ENCODE data around the gene DLGAP1.

The DLGAP1 gene

GRCh38 chr18:3803350-3803749 lies 651.8 kb downstream of the DLGAP1 start:
- DNase-seq, result no peak

GRCh38 chr18:3799515-3799914 lies 655.6 kb downstream of the DLGAP1 start:
- no peak for DNase-seq

- DNase-seq, result no peak
Measured at GRCh38 chr18:3798032-3798431, 657.1 kb downstream of the DLGAP1 start.

- DNase-seq, result no peak
Measured at GRCh38 chr18:3796434-3796833, 658.7 kb downstream of the DLGAP1 start.

GRCh38 chr18:3794537-3795348 lies 660.4 kb downstream of the DLGAP1 start:
- no peak for DNase-seq

GRCh38 chr18:3793545-3793944 lies 661.6 kb downstream of the DLGAP1 start:
- no peak for DNase-seq

- no peak for DNase-seq
Measured at GRCh38 chr18:3793111-3793510, 662.0 kb downstream of the DLGAP1 start.

GRCh38 chr18:3792711-3793110 lies 662.4 kb downstream of the DLGAP1 start:
- DNase-seq, result no peak

- DNase-seq, result no peak
Measured at GRCh38 chr18:3791238-3791637, 663.9 kb downstream of the DLGAP1 start.

GRCh38 chr18:3790703-3791102 lies 664.4 kb downstream of the DLGAP1 start:
- DNase-seq, result no peak

- DNase-seq, result no peak
Measured at GRCh38 chr18:3789525-3789924, 665.6 kb downstream of the DLGAP1 start.

GRCh38 chr18:3784949-3785348 lies 670.2 kb downstream of the DLGAP1 start:
- DNase-seq, result no peak

- no peak for DNase-seq
Measured at GRCh38 chr18:3782901-3783300, 672.2 kb downstream of the DLGAP1 start.

- DNase-seq, result no peak
Measured at GRCh38 chr18:3777719-3778118, 677.4 kb downstream of the DLGAP1 start.

- no peak for DNase-seq
Measured at GRCh38 chr18:3777122-3777521, 678.0 kb downstream of the DLGAP1 start.

- no peak for DNase-seq
Measured at GRCh38 chr18:3775996-3776395, 679.1 kb downstream of the DLGAP1 start.

- no peak for DNase-seq
Measured at GRCh38 chr18:3773303-3773702, 681.8 kb downstream of the DLGAP1 start.

GRCh38 chr18:3771121-3771971 lies 683.8 kb downstream of the DLGAP1 start:
- peak; percentile 89 for DNase-seq

- no peak for DNase-seq
Measured at GRCh38 chr18:3761266-3761665, 693.8 kb downstream of the DLGAP1 start.

GRCh38 chr18:3760741-3761140 lies 694.4 kb downstream of the DLGAP1 start:
- DNase-seq, result no peak

GRCh38 chr18:3759099-3759498 lies 696.0 kb downstream of the DLGAP1 start:
- DNase-seq, result no peak

- no peak for DNase-seq
Measured at GRCh38 chr18:3758531-3758930, 696.6 kb downstream of the DLGAP1 start.

- DNase-seq, result no peak
Measured at GRCh38 chr18:3757361-3757760, 697.7 kb downstream of the DLGAP1 start.

- DNase-seq, result no peak
Measured at GRCh38 chr18:3753106-3753505, 702.0 kb downstream of the DLGAP1 start.

All from femur (tissue), 1 donor.